HepG2 (cell line): Measurements from ENCODE around the gene FOXRED2. TPM values are rescaled to one million over a fixed set of nuclear protein-coding genes. Genes with fewer than 3 reads are reported as not detected.

ENCODE experiments used
- GABPA ChIP-seq, 2 experiments: IDR thresholded peaks; 2 replicates each; pipeline ENCODE4 v1.6.1; 2011 to 2016; ENCODE audit warnings: low read depth in 2 of 2, low read length in 1 of 2, missing biosample characterization in 1 of 2, missing genetic modification characterization in 1 of 2
- GPBP1L1 ChIP-seq: sonication (generic); formaldehyde crosslinking; IDR thresholded peaks from 2 replicates; pipeline ENCODE4 v1.5.0; 2020; ENCODE audit warnings: mild to moderate bottlenecking, missing genetic modification reagents
- HIVEP1 ChIP-seq: sonication (generic); formaldehyde crosslinking; IDR thresholded peaks from 2 replicates; pipeline ENCODE4 v1.4.0; 2020; ENCODE audit warnings: mild to moderate bottlenecking, missing genetic modification reagents
- HOXA9 ChIP-seq: sonication (generic); formaldehyde crosslinking; IDR thresholded peaks from 2 replicates; pipeline ENCODE4 v1.8.1; 2022; ENCODE audit warnings: missing genetic modification reagents, mild to moderate bottlenecking, moderate library complexity, borderline replicate concordance
- IRF1 ChIP-seq: sonication (generic); formaldehyde crosslinking; IDR thresholded peaks from 2 replicates; pipeline ENCODE4 v1.4.0; 2020; ENCODE audit warnings: low read depth, mild to moderate bottlenecking, missing genetic modification reagents
- MBD4 ChIP-seq: IDR thresholded peaks from 2 replicates; pipeline ENCODE4 v1.6.1; 2012; ENCODE audit warnings: low read length, inconsistent platforms, borderline replicate concordance
- MYPOP ChIP-seq: sonication (generic); formaldehyde crosslinking; IDR thresholded peaks from 2 replicates; pipeline ENCODE4 v1.8.1; 2023; ENCODE audit warnings: mild to moderate bottlenecking, moderate library complexity, missing genetic modification reagents
- NFRKB ChIP-seq: fragments of 450-650 bp; IDR thresholded peaks from 2 replicates; pipeline ENCODE4 v1.6.1; 2017
- NFYC ChIP-seq: IDR thresholded peaks from 2 replicates; pipeline ENCODE4 v1.6.1; 2016; ENCODE audit warnings: missing genetic modification reagents, missing compliant biosample characterization
- PRPF4 ChIP-seq: fragments of 200-400 bp; formaldehyde crosslinking; IDR thresholded peaks from 2 replicates; pipeline ENCODE4 v1.6.1; 2016; ENCODE audit warnings: low read length, low read depth; ENCODE audit not compliant: poor library complexity, severe bottlenecking
- RAD21 ChIP-seq: fragments of 450-650 bp; formaldehyde crosslinking; IDR thresholded peaks from 2 replicates; pipeline ENCODE4 v1.5.0; 2020; ENCODE audit warnings: mild to moderate bottlenecking
- RCOR2 ChIP-seq: IDR thresholded peaks from 2 replicates; pipeline ENCODE4 v1.6.1; 2016; ENCODE audit warnings: missing biosample characterization, missing genetic modification reagents
- SSRP1 ChIP-seq: IDR thresholded peaks from 2 replicates; pipeline ENCODE4 v1.6.1; 2016; ENCODE audit warnings: control low read depth
- TEF ChIP-seq: sonication (generic); formaldehyde crosslinking; IDR thresholded peaks from 2 replicates; pipeline ENCODE4 v1.5.0; 2020; ENCODE audit warnings: missing genetic modification reagents
- ZBTB38 ChIP-seq: sonication (generic); formaldehyde crosslinking; IDR thresholded peaks from 2 replicates; pipeline ENCODE4 v1.5.1; 2020; ENCODE audit warnings: mild to moderate bottlenecking, missing genetic modification reagents
- ZMAT3 ChIP-seq: sonication (generic); formaldehyde crosslinking; conservative IDR thresholded peaks from 2 replicates; pipeline ENCODE4 v1.7.0; 2021; ENCODE audit warnings: missing genetic modification reagents
- ZNF318 ChIP-seq: sonication (generic); formaldehyde crosslinking; IDR thresholded peaks from 2 replicates; pipeline ENCODE4 v1.4.0; 2020; ENCODE audit warnings: mild to moderate bottlenecking, missing genetic modification reagents
- ZNF510 ChIP-seq: sonication (generic); formaldehyde crosslinking; IDR thresholded peaks from 2 replicates; pipeline ENCODE4 v1.4.0; 2020; ENCODE audit warnings: low read depth, mild to moderate bottlenecking, missing genetic modification reagents
- polyA plus RNA-seq, 8 experiments: library from polyadenylated mRNA; depleted of rRNA in 3 of 8; stranded (reverse) in 7 of 8; unstranded in 1 of 8; fragments of >200 nt; fragmentation: Illumina TruSeq in 4 of 8; extraction: Trizol in 4 of 8; gene quantifications; 2 replicates each; pipeline versions ENCODE4 v1.2.1 to v1.2.3, GENCODE V29; 2011 to 2016; ENCODE audit warnings: low read depth in 4 of 8, missing spikeins in 1 of 8, mixed read lengths in 1 of 8; ENCODE audit not compliant: insufficient read depth in 1 of 8
- total RNA-seq, 5 experiments: library from RNA; depleted of rRNA; stranded (reverse); fragments of >200 nt; fragmentation: Illumina TruSeq; extraction: Trizol; gene quantifications; 2 replicates each; pipeline ENCODE4 v1.2.3, GENCODE V29; 2016; ENCODE audit warnings: low read depth in 1 of 5

Gene FOXRED2
- total and polyA plus RNA-seq, 2 of the 13 experiments (the other 11 are each of a cell fraction or from before 2014, with no cell fraction given) = 9.3 to 28.1 TPM

- TF ChIP-seq GPBP1L1 (CRISPR knock-in tag) (no peak), RAD21 (no peak), RCOR2 (CRISPR knock-in tag) (no peak), NFYC (CRISPR knock-in tag) (peak; percentile 63), HIVEP1 (peak; percentile 58), ZBTB38 (no peak), NFRKB (no peak), ZNF510 (no peak), IRF1 (no peak), ZMAT3 (CRISPR knock-in tag) (no peak), ZNF318 (CRISPR knock-in tag) (no peak), SSRP1 (CRISPR knock-in tag) (0 out of 2 replicates have a peak, but pooled peaks have one; percentile 2), PRPF4 (no peak), GABPA (IDR thresholded peaks at IDR 0.05; ENCODE audit: low read depth, low read length) (peak; percentile 81), GABPA (CRISPR knock-in tag; IDR thresholded peaks at IDR 0.05; ENCODE audit: low read depth) (peak; percentile 92), MYPOP (no peak), MBD4 (no peak), TEF (CRISPR knock-in tag) (no peak), HOXA9 (no peak)
These were observed 25.3 kb downstream of the FOXRED2 start, which contains the start of gene TXN2 (continued) for GRCh38 chr22:36481393-36482168.
